Panc1 (cell line): ENCODE measurements around the gene FAM217B. TPM values are rescaled to one million over a fixed set of nuclear protein-coding genes. Genes with fewer than 3 reads are reported as not detected.

Experiments used
- ATAC-seq: fragments of 200-7000 bp; cut with Tn5 transposase; 2 replicates; pipeline ENCODE4 v1.9.1; 2020; ENCODE audit warnings: mild to moderate bottlenecking, moderate library complexity
- BruUV-seq: library from RNA; stranded (reverse); fragments of 400-500 nt; replicated peaks from 2 replicates; lab custom pipeline; 2021; lab: Mats Ljungman, UMichigan
- CTCF ChIA-PET: fragments of 300-600 bp; sonication (Branson Sonifier 250); formaldehyde crosslinking; loops from one replicate; lab custom pipeline; 2022; ENCODE audit warnings: antibody characterized with exemption; lab: Charles Lee
- POLR2A ChIA-PET: fragments of 300-600 bp; sonication (Branson Sonifier 250); formaldehyde crosslinking; loops from one replicate; lab custom pipeline; 2022; ENCODE audit warnings: antibody characterized with exemption; lab: Charles Lee
- DNase-seq: peaks from one replicate; pipeline ENCODE4 v3.0.0-alpha.2; 2010; ENCODE audit warnings: low read depth, low spot score
- H3K27ac ChIP-seq: 2 replicates; pipeline ENCODE4 v1.5.1; 2011; ENCODE audit warnings: mild to moderate bottlenecking, low read length, inconsistent platforms
- H3K27me3 ChIP-seq: fragments of 200-500 bp; sonication (Bioruptor generic); 2 replicates; pipeline ENCODE4 v1.6.0; 2014; ENCODE audit warnings: low read length, inconsistent platforms; ENCODE audit not compliant: control insufficient read depth, insufficient read depth
- H3K36me3 ChIP-seq: fragments of 200-500 bp; sonication (Bioruptor generic); 2 replicates; pipeline ENCODE4 v1.5.1; 2014; ENCODE audit warnings: inconsistent platforms, mild to moderate bottlenecking, low read length, moderate library complexity; ENCODE audit not compliant: control insufficient read depth, insufficient read depth
- H3K4me1 ChIP-seq: 2 replicates; pipeline ENCODE4 v1.5.1; 2011; ENCODE audit warnings: inconsistent platforms, mild to moderate bottlenecking, low read length, moderate library complexity; ENCODE audit not compliant: control insufficient read depth, insufficient read depth
- H3K4me3 ChIP-seq, 2 experiments: 2 replicates each; pipeline ENCODE4 v1.5.1; 2011 to 2012; ENCODE audit warnings: low read depth in 2 of 2, low read length in 2 of 2, mild to moderate bottlenecking in 2 of 2, inconsistent platforms in 1 of 2, moderate library complexity in 1 of 2
- H3K9me3 ChIP-seq: fragments of 200-500 bp; sonication (Bioruptor generic); 2 replicates; pipeline ENCODE4 v1.5.1; 2014; ENCODE audit warnings: low read depth, mild to moderate bottlenecking, inconsistent platforms, low read length, moderate library complexity; ENCODE audit not compliant: control insufficient read depth, insufficient read depth
- CTCF ChIP-seq: fragments of 450-650 bp; IDR thresholded peaks from 2 replicates; pipeline ENCODE4 v1.5.1; 2017; ENCODE audit warnings: mild to moderate bottlenecking
- POLR2AphosphoS5 ChIP-seq: IDR thresholded peaks from 2 replicates; pipeline ENCODE4 v1.6.1; 2012; ENCODE audit warnings: mild to moderate bottlenecking, low read depth, low read length, moderate library complexity
- REST ChIP-seq, 2 experiments: IDR thresholded peaks; 2 replicates each; pipeline ENCODE4 v1.6.1; 2011 to 2012; ENCODE audit warnings: low read depth in 2 of 2, control low read depth in 1 of 2, low read length in 1 of 2, mild to moderate bottlenecking in 1 of 2, moderate library complexity in 1 of 2; ENCODE audit not compliant: insufficient read depth in 1 of 2
- SIN3A ChIP-seq: IDR thresholded peaks from 2 replicates; pipeline ENCODE4 v1.6.1; 2012; ENCODE audit warnings: low read depth, mild to moderate bottlenecking, low read length, moderate library complexity, borderline replicate concordance; ENCODE audit not compliant: insufficient read depth
- TCF7L2 ChIP-seq: IDR thresholded peaks from 2 replicates; pipeline ENCODE4 v1.6.1; 2011; ENCODE audit warnings: mild to moderate bottlenecking, low read depth, low read length, inconsistent platforms
- in situ Hi-C: cut with HindIII; loops from 2 replicates; pipeline ENCODE4 v1.10.0; 2016; ENCODE audit warnings: low sequenced_read_pairs, low pct_unique_long_range_greater_than_20kb
- intact Hi-C: fragments of 100-400 bp; cut with micrococcal nuclease; formaldehyde crosslinking; loops from one replicate; pipeline ENCODE4 v1.10.0; 2022; ENCODE audit not compliant: unreplicated experiment
- total RNA-seq: library from RNA; stranded (reverse); gene quantifications from one replicate; pipeline ENCODE4 v1.2.1, GENCODE V29; 2021; ENCODE audit not compliant: unreplicated experiment

The FAM217B gene
- total RNA-seq, 1 experiment from 2014 or later = 24.4 TPM

GRCh38 chr20:59933296-59933848 lies 6.8 kb upstream of the FAM217B start, which contains the start of gene SYCP2:
SYCP2 (minus strand) TSS chr20:59933637; CDS start chr20:59922413, 11,224 bp downstream.
- no peaks in the 10 kb centered on the region for H3K27me3 ChIP-seq
- in situ Hi-C loops (no loop called here), intact Hi-C loops (no loop called here)
- no TSS peak for BruUV-seq
- no peak for TF ChIP-seq REST (IDR thresholded peaks at IDR 0.05; ENCODE audit: insufficient read depth in 1 of 2, low read depth in 2 of 2, low read length in 1 of 2)
- TF ChIP-seq SIN3A = no peak
- no peak for TF ChIP-seq POLR2AphosphoS5
- TF ChIP-seq CTCF = no peak
- no peak for TF ChIP-seq TCF7L2
- ChIA-PET POLR2A (no interaction called here), CTCF (interaction anchor here (1.3 kb wide), 1 partner anchor 11 kb away, joined by 5 read pairs; no protein-coding TSS in a partner anchor)
- peaks cover 62% of the 10 kb centered on the region for H3K4me1 ChIP-seq
- peak within 1 kb of the TSS; percentile 94 for H3K27ac ChIP-seq
- H3K4me3 ChIP-seq = peak within 1 kb of the TSS; percentile 65 to 84
- no peak for DNase-seq
- peak; percentile 88 for ATAC-seq
- no peaks in the 10 kb centered on the region for H3K9me3 ChIP-seq
- no peaks in the 10 kb centered on the region for H3K36me3 ChIP-seq

GRCh38 chr20:59933849-59934585 lies 6.2 kb upstream of the FAM217B start:
- DNase-seq = peak; percentile 53
- H3K36me3 ChIP-seq = no peaks in the 10 kb centered on the region
- intact Hi-C loops (no loop called here), in situ Hi-C loops (no loop called here)
- peak overlapping the region; percentile 65 to 84 for H3K4me3 ChIP-seq
- H3K27ac ChIP-seq = peak overlapping the region; percentile 94
- no TSS peak for BruUV-seq
- CTCF ChIA-PET = interaction anchor here (0.7 to 1.3 kb wide), 3 partner anchors 10 to 1574 kb away, joined by 3 to 5 read pairs (median 3); no protein-coding TSS in a partner anchor
- no peaks in the 10 kb centered on the region for H3K27me3 ChIP-seq
- POLR2A ChIA-PET = no interaction called here
- no peaks in the 10 kb centered on the region for H3K9me3 ChIP-seq
- peak; percentile 92 for ATAC-seq
- TF ChIP-seq TCF7L2 (no peak), SIN3A (0 out of 2 replicates have a peak, but pooled peaks have one; percentile 63), CTCF (peak; percentile 98), REST (IDR thresholded peaks at IDR 0.05; ENCODE audit: insufficient read depth in 1 of 2, low read depth in 2 of 2, low read length in 1 of 2) (peak in 1 of 2 experiments; percentile 35; a peak in 1 of 4 replicates), POLR2AphosphoS5 (peak; percentile 73; the same call in 1 of the 2 replicates)
- peaks cover 68% of the 10 kb centered on the region for H3K4me1 ChIP-seq
